Nephron progenitor cell (in vitro differentiated cells): ENCODE measurements around the gene COL6A2.

Source experiments
- DNase-seq: peaks from one replicate; pipeline ENCODE4 v3.0.0; 2021
- H3K27ac Mint-ChIP-seq: 2 replicates; pipeline ENCODE4 v1.8.0; 2021; ENCODE audit warnings: mild to moderate bottlenecking, moderate library complexity, mixed read lengths
- H3K27me3 Mint-ChIP-seq: 2 replicates; pipeline ENCODE4 v1.8.0; 2021; ENCODE audit warnings: mild to moderate bottlenecking, low read depth, mixed read lengths; ENCODE audit not compliant: poor library complexity
- H3K36me3 Mint-ChIP-seq: 2 replicates; pipeline ENCODE4 v1.8.0; 2021; ENCODE audit warnings: low read depth, mixed read lengths
- H3K4me1 Mint-ChIP-seq: 2 replicates; pipeline ENCODE4 v1.8.0; 2021; ENCODE audit warnings: mixed read lengths
- H3K4me3 Mint-ChIP-seq: 2 replicates; pipeline ENCODE4 v1.8.0; 2021; ENCODE audit warnings: mild to moderate bottlenecking, moderate library complexity, mixed read lengths
- H3K9me3 Mint-ChIP-seq: 2 replicates; pipeline ENCODE4 v1.8.0; 2021; ENCODE audit warnings: mild to moderate bottlenecking, moderate library complexity, mixed read lengths
- CTCF ChIP-seq: fragments of 200-600 bp; sonication (generic); IDR thresholded peaks from 2 replicates; pipeline ENCODE4 v1.5.0; 2021; ENCODE audit warnings: antibody characterized with exemption

The COL6A2 gene

GRCh38 chr21:46124926-46125845, 27.3 kb downstream of the COL6A2 start:
- Mint-ChIP-seq H3K9me3 (no peaks in the 10 kb centered on the region), H3K4me3 (no peak overlapping the region), H3K27ac (no peak overlapping the region), H3K36me3 (peaks cover 9% of the 10 kb centered on the region), H3K27me3 (peaks cover 3% of the 10 kb centered on the region), H3K4me1 (peaks cover 24% of the 10 kb centered on the region)
- peak; percentile 3 for DNase-seq
- no peak for TF ChIP-seq CTCF

- Mint-ChIP-seq H3K9me3 (no peaks in the 10 kb centered on the region), H3K4me1 (peaks cover 24% of the 10 kb centered on the region), H3K4me3 (no peak overlapping the region), H3K36me3 (peaks cover 9% of the 10 kb centered on the region), H3K27ac (no peak overlapping the region), H3K27me3 (peaks cover 3% of the 10 kb centered on the region)
- TF ChIP-seq CTCF = no peak
- no peak for DNase-seq
These were observed 28.0 kb downstream of the COL6A2 start for GRCh38 chr21:46125846-46126301.

GRCh38 chr21:46126309-46127238, 28.7 kb downstream of the COL6A2 start:
- Mint-ChIP-seq H3K36me3 (peaks cover 9% of the 10 kb centered on the region), H3K9me3 (no peaks in the 10 kb centered on the region), H3K4me3 (no peak overlapping the region), H3K27ac (no peak overlapping the region), H3K27me3 (peaks cover 3% of the 10 kb centered on the region), H3K4me1 (peaks cover 24% of the 10 kb centered on the region)
- TF ChIP-seq CTCF = no peak
- peak; percentile 2 for DNase-seq

GRCh38 chr21:46127239-46128105, 29.6 kb downstream of the COL6A2 start:
- peak; percentile 8 for DNase-seq

More at GRCh38 chr21:46127239-46128105, 29.6 kb downstream of the COL6A2 start:
- Mint-ChIP-seq H3K4me1 (peaks cover 24% of the 10 kb centered on the region), H3K27ac (peak overlapping the region; percentile 94), H3K27me3 (peaks cover 3% of the 10 kb centered on the region), H3K36me3 (peaks cover 4% of the 10 kb centered on the region), H3K9me3 (no peaks in the 10 kb centered on the region), H3K4me3 (no peak overlapping the region)
- no peak for TF ChIP-seq CTCF
